HepG2 (cell line): ENCODE data around the gene NBL1. TPM values are rescaled to one million over a fixed set of nuclear protein-coding genes. Genes with fewer than 3 reads are reported as not detected.

Source experiments
- ATAC-seq: fragments of 200-7000 bp; cut with Tn5 transposase; 3 replicates; pipeline ENCODE4 v1.9.1; 2020; ENCODE audit warnings: mild to moderate bottlenecking, moderate library complexity
- BruUV-seq: library from RNA; stranded (reverse); fragments of 400-500 nt; replicated peaks from 2 replicates; lab custom pipeline; 2021; lab: Mats Ljungman, UMichigan
- CTCF ChIA-PET: fragments of 300-600 bp; formaldehyde crosslinking; extraction: SDS; loops from one replicate; lab custom pipeline; 2021; ENCODE audit warnings: low total read pairs, inconsistent platforms, low intra/inter-chr PET ratio; lab: Yijun Ruan, JAX
- POLR2A ChIA-PET: fragments of 350-600 bp; sonication (Branson Sonifier 250); formaldehyde crosslinking; loops from one replicate; lab custom pipeline; 2020; ENCODE audit warnings: antibody characterized with exemption, inconsistent platforms; lab: Yijun Ruan, JAX
- DNase-seq: peaks from one replicate; pipeline ENCODE4 v3.0.0-alpha.2; 2015; ENCODE audit warnings: low spot score
- FAIRE-seq: peaks from 3 replicates; lab custom pipeline; 2011; peaks lifted over from hg19 to GRCh38; lab: Jason Lieb, UNC
- H2AFZ ChIP-seq: one replicate; pipeline ENCODE4 v1.6.1; 2011; ENCODE audit warnings: low read length, inconsistent platforms
- H3K27ac ChIP-seq: fragments of 300-600 bp; 3 replicates; pipeline ENCODE4 v1.8.0; 2011; ENCODE audit warnings: mixed run types, mild to moderate bottlenecking, mixed read lengths, low read length, inconsistent platforms; ENCODE audit not compliant: insufficient read depth; ENCODE audit errors: extremely low read length
- H3K27me3 ChIP-seq, 2 experiments: fragments of 200-600 bp in 1 of 2; 2 replicates in 1 of 2; 3 replicates in 1 of 2; pipeline versions ENCODE4 v1.6.0 to v1.8.0; 2011; ENCODE audit warnings: low read length in 2 of 2, mild to moderate bottlenecking in 2 of 2, moderate library complexity in 2 of 2, inconsistent platforms in 1 of 2; ENCODE audit not compliant: insufficient read depth in 2 of 2, control insufficient read depth in 1 of 2
- H3K36me3 ChIP-seq, 2 experiments: fragments of 200-600 bp in 1 of 2; replicated peaks in 1 of 2; 2 replicates in 1 of 2; 3 replicates in 1 of 2; pipeline versions ENCODE4 v1.5.1 to v1.8.0; 2011; ENCODE audit warnings: low read length in 2 of 2, inconsistent platforms in 1 of 2; ENCODE audit not compliant: insufficient read depth in 2 of 2, control insufficient read depth in 1 of 2
- H3K4me1 ChIP-seq: 2 replicates; pipeline ENCODE4 v1.5.1; 2012; ENCODE audit warnings: low read length, inconsistent platforms; ENCODE audit not compliant: insufficient read depth
- H3K4me2 ChIP-seq: 2 replicates; pipeline ENCODE4 v1.6.0; 2011; ENCODE audit warnings: low read depth, low read length, inconsistent platforms
- H3K4me3 ChIP-seq, 3 experiments: fragments of 200-600 bp in 1 of 3; sonication (generic), shearing (Covaris generic) in 1 of 3; replicated peaks in 1 of 3; 2 replicates each; pipeline ENCODE4 v1.5.1; 2011 to 2016; ENCODE audit warnings: low read length in 3 of 3, inconsistent platforms in 2 of 3, low read depth in 2 of 3, mild to moderate bottlenecking in 2 of 3, control low read depth in 1 of 3, mixed read lengths in 1 of 3; ENCODE audit not compliant: insufficient read depth in 1 of 3
- H3K79me2 ChIP-seq: one replicate; pipeline ENCODE4 v1.6.1; 2011; ENCODE audit warnings: low read length, inconsistent platforms; ENCODE audit not compliant: insufficient read depth
- H3K9ac ChIP-seq: 2 replicates; pipeline ENCODE4 v1.6.0; 2011; ENCODE audit warnings: mild to moderate bottlenecking, low read depth, low read length, inconsistent platforms; ENCODE audit not compliant: insufficient read depth
- H3K9me3 ChIP-seq: 2 replicates; pipeline ENCODE4 v1.5.1; 2012; ENCODE audit warnings: mild to moderate bottlenecking, low read length
- H4K20me1 ChIP-seq: 2 replicates; pipeline ENCODE4 v1.6.0; 2011; ENCODE audit warnings: inconsistent platforms, mild to moderate bottlenecking, low read length, moderate library complexity; ENCODE audit not compliant: insufficient read depth
- CREB1 ChIP-seq, 2 experiments: fragments of 450-650 bp in 1 of 2; IDR thresholded peaks; 2 replicates each; pipeline ENCODE4 v1.6.1; 2016 to 2017; ENCODE audit warnings: control low read depth in 1 of 2, mild to moderate bottlenecking in 1 of 2, missing compliant biosample characterization in 1 of 2, missing genetic modification characterization in 1 of 2
- ESRRA ChIP-seq: sonication (generic); formaldehyde crosslinking; IDR thresholded peaks from 2 replicates; pipeline ENCODE4 v1.5.1; 2020; ENCODE audit warnings: mild to moderate bottlenecking, low read depth, missing genetic modification reagents
- JUN ChIP-seq: sonication (generic); formaldehyde crosslinking; IDR thresholded peaks from 2 replicates; pipeline ENCODE4 v1.4.0; 2020; ENCODE audit warnings: mild to moderate bottlenecking, missing genetic modification reagents
- MBNL3 ChIP-seq: fragments of 250-450 bp; sonication (Bioruptor Pico); conservative IDR thresholded peaks from 2 replicates; pipeline ENCODE4 v1.8.0; 2022; ENCODE audit warnings: mild to moderate bottlenecking, inconsistent platforms
- NCOA5 ChIP-seq: sonication (generic); formaldehyde crosslinking; IDR thresholded peaks from 2 replicates; pipeline ENCODE4 v1.4.0; 2020; ENCODE audit warnings: missing genetic modification reagents
- PPARG ChIP-seq: conservative IDR thresholded peaks from 2 replicates; pipeline ENCODE4 v1.6.1; 2016; ENCODE audit warnings: missing biosample characterization, missing genetic modification reagents
- TAF15 ChIP-seq: fragments of 200-400 bp; formaldehyde crosslinking; IDR thresholded peaks from one replicate; pipeline ENCODE4 v1.6.1; 2018; ENCODE audit warnings: mild to moderate bottlenecking, low read depth, low read length; ENCODE audit not compliant: poor library complexity, severe bottlenecking
- ZNF296 ChIP-seq: sonication (generic); formaldehyde crosslinking; conservative IDR thresholded peaks from 2 replicates; pipeline ENCODE4 v1.5.0; 2020; ENCODE audit warnings: mild to moderate bottlenecking, missing genetic modification reagents
- ZNF335 ChIP-seq: sonication (generic); formaldehyde crosslinking; IDR thresholded peaks from 2 replicates; pipeline ENCODE4 v1.4.0; 2020; ENCODE audit warnings: missing genetic modification reagents
- WGBS: methylation state at CpG from one replicate; pipeline ENCODE4 v1.1.6; 2017; ENCODE audit warnings: low lambda C conversion rate; 5-methylcytosine and 5-hydroxymethylcytosine counted together
- in situ Hi-C: cut with HindIII; loops from 2 replicates; pipeline ENCODE4 v1.10.0; 2017; ENCODE audit warnings: low pct_unique_long_range_greater_than_20kb; ENCODE audit not compliant: extremely low pct_ligation_motif_present
- intact Hi-C: fragments of 100-400 bp; cut with micrococcal nuclease; formaldehyde crosslinking; loops from one replicate; pipeline ENCODE4 v1.10.0; 2022; ENCODE audit not compliant: unreplicated experiment
- polyA plus RNA-seq, 8 experiments: library from polyadenylated mRNA; depleted of rRNA in 3 of 8; stranded (reverse) in 7 of 8; unstranded in 1 of 8; fragments of >200 nt; fragmentation: Illumina TruSeq in 4 of 8; extraction: Trizol in 4 of 8; gene quantifications; 2 replicates each; pipeline versions ENCODE4 v1.2.1 to v1.2.3, GENCODE V29; 2011 to 2016; ENCODE audit warnings: low read depth in 4 of 8, missing spikeins in 1 of 8, mixed read lengths in 1 of 8; ENCODE audit not compliant: insufficient read depth in 1 of 8
- total RNA-seq, 5 experiments: library from RNA; depleted of rRNA; stranded (reverse); fragments of >200 nt; fragmentation: Illumina TruSeq; extraction: Trizol; gene quantifications; 2 replicates each; pipeline ENCODE4 v1.2.3, GENCODE V29; 2016; ENCODE audit warnings: low read depth in 1 of 5
- TF ChIP-seq, protein P1 (sequence below): sonication (generic); formaldehyde crosslinking; IDR thresholded peaks from 2 replicates; pipeline ENCODE4 v1.8.0; 2022; ENCODE audit warnings: mild to moderate bottlenecking, missing genetic modification reagents; ENCODE audit not compliant: insufficient replicate concordance
- TF ChIP-seq, protein P2 (sequence below): sonication (generic); formaldehyde crosslinking; IDR thresholded peaks from 2 replicates; pipeline ENCODE4 v1.4.0; 2020; ENCODE audit warnings: missing genetic modification reagents, borderline replicate concordance
- TF ChIP-seq, protein P3 (sequence below): IDR thresholded peaks from 2 replicates; pipeline ENCODE4 v1.4.0; 2020; ENCODE audit warnings: mild to moderate bottlenecking, missing genetic modification reagents
- TF ChIP-seq, protein P4 (sequence below): sonication (generic); formaldehyde crosslinking; conservative IDR thresholded peaks from 2 replicates; pipeline ENCODE4 v1.8.0; 2022; ENCODE audit warnings: mild to moderate bottlenecking, moderate library complexity, missing genetic modification reagents

Gene NBL1
- total and polyA plus RNA-seq, 2 of the 13 experiments (the other 11 are each of a cell fraction or from before 2014, with no cell fraction given) = 2.7 to 13.8 TPM

DNA sequence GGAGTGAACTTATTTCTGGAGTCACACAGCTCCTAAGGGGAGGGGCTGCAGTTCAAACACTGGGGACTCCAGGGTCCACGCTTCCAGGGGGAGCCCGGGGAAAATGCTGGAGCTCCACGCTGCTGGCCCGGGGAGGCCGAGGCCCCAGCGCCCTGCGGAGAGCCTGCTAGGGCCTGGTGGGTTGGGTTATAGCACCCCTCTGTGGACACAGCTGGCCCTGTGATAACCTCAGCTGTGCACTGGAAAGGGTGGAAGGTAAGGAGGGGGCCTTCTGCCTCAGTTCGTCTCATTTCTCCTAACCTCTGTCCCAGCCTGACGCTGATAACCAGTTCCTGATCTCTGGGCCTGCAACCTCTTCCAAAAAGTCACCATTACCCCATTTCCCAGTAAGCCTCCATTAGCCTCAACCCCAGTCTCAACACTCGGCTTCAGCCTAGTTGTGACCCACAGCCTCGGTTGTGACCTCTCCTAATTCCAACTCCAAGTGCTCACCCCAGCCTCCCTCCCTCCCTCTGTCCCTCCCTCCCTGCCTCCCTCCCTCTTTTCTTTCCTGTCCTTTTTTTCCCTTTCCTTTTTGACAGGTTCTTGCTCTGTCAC, 7.1 kb downstream of the NBL1 start:
- Histone ChIP-seq H3K36me3 (no peaks in the 10 kb centered on the region), H4K20me1 (no peaks in the 10 kb centered on the region), H3K4me2 (peak overlapping the region; percentile 67), H3K4me3 (peak overlapping the region in 1 of 3 experiments; percentile 39; a peak in 1 of 6 replicates), H2AFZ (no peak overlapping the region), H3K27ac (no peak overlapping the region), H3K27me3 (no peaks in the 10 kb centered on the region), H3K9ac (no peak overlapping the region), H3K4me1 (peaks cover 29% of the 10 kb centered on the region), H3K79me2 (no peaks in the 10 kb centered on the region), H3K9me3 (no peaks in the 10 kb centered on the region)
- POLR2A ChIA-PET = no interaction called here
- intact Hi-C loops (loop anchor here (1.0 to 2.0 kb wide), 4 partner anchors 54 to 313 kb away; a partner anchor contains a TSS), in situ Hi-C loops (no loop called here)
- ATAC-seq (peak; percentile 90), FAIRE-seq (peak; percentile 64), DNase-seq (peak; percentile 24)
- WGBS = 24% methylated on average over 7 of the region's 11 CpGs
- CTCF ChIA-PET = interaction anchor here (1.0 to 1.9 kb wide), 6 partner anchors 164 to 313 kb away, joined by 4 to 12 read pairs (median 4); no protein-coding TSS in a partner anchor
- BruUV-seq = no TSS peak
- TF ChIP-seq, protein P1, sequence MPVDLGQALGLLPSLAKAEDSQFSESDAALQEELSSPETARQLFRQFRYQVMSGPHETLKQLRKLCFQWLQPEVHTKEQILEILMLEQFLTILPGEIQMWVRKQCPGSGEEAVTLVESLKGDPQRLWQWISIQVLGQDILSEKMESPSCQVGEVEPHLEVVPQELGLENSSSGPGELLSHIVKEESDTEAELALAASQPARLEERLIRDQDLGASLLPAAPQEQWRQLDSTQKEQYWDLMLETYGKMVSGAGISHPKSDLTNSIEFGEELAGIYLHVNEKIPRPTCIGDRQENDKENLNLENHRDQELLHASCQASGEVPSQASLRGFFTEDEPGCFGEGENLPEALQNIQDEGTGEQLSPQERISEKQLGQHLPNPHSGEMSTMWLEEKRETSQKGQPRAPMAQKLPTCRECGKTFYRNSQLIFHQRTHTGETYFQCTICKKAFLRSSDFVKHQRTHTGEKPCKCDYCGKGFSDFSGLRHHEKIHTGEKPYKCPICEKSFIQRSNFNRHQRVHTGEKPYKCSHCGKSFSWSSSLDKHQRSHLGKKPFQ (CRISPR knock-in tag) = no peak
- TF ChIP-seq NCOA5 (CRISPR knock-in tag) = no peak
- TF ChIP-seq TAF15 = no peak
- TF ChIP-seq, protein P2, sequence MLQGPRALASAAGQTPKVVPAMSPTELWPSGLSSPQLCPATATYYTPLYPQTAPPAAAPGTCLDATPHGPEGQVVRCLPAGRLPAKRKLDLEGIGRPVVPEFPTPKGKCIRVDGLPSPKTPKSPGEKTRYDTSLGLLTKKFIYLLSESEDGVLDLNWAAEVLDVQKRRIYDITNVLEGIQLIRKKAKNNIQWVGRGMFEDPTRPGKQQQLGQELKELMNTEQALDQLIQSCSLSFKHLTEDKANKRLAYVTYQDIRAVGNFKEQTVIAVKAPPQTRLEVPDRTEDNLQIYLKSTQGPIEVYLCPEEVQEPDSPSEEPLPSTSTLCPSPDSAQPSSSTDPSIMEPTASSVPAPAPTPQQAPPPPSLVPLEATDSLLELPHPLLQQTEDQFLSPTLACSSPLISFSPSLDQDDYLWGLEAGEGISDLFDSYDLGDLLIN (CRISPR knock-in tag) = no peak
- TF ChIP-seq, protein P3, sequence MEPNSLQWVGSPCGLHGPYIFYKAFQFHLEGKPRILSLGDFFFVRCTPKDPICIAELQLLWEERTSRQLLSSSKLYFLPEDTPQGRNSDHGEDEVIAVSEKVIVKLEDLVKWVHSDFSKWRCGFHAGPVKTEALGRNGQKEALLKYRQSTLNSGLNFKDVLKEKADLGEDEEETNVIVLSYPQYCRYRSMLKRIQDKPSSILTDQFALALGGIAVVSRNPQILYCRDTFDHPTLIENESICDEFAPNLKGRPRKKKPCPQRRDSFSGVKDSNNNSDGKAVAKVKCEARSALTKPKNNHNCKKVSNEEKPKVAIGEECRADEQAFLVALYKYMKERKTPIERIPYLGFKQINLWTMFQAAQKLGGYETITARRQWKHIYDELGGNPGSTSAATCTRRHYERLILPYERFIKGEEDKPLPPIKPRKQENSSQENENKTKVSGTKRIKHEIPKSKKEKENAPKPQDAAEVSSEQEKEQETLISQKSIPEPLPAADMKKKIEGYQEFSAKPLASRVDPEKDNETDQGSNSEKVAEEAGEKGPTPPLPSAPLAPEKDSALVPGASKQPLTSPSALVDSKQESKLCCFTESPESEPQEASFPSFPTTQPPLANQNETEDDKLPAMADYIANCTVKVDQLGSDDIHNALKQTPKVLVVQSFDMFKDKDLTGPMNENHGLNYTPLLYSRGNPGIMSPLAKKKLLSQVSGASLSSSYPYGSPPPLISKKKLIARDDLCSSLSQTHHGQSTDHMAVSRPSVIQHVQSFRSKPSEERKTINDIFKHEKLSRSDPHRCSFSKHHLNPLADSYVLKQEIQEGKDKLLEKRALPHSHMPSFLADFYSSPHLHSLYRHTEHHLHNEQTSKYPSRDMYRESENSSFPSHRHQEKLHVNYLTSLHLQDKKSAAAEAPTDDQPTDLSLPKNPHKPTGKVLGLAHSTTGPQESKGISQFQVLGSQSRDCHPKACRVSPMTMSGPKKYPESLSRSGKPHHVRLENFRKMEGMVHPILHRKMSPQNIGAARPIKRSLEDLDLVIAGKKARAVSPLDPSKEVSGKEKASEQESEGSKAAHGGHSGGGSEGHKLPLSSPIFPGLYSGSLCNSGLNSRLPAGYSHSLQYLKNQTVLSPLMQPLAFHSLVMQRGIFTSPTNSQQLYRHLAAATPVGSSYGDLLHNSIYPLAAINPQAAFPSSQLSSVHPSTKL = 0 out of 2 replicates have a peak, but pooled peaks have one; percentile 12
- TF ChIP-seq PPARG (CRISPR knock-in tag) = no peak
- TF ChIP-seq, protein P4, sequence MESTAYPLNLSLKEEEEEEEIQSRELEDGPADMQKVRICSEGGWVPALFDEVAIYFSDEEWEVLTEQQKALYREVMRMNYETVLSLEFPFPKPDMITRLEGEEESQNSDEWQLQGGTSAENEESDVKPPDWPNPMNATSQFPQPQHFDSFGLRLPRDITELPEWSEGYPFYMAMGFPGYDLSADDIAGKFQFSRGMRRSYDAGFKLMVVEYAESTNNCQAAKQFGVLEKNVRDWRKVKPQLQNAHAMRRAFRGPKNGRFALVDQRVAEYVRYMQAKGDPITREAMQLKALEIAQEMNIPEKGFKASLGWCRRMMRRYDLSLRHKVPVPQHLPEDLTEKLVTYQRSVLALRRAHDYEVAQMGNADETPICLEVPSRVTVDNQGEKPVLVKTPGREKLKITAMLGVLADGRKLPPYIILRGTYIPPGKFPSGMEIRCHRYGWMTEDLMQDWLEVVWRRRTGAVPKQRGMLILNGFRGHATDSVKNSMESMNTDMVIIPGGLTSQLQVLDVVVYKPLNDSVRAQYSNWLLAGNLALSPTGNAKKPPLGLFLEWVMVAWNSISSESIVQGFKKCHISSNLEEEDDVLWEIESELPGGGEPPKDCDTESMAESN (CRISPR knock-in tag) = 0 out of 2 replicates have a peak, but pooled peaks have one; percentile 11
- 0 out of 2 replicates have a peak, but pooled peaks have one; percentile 32 for TF ChIP-seq ZNF335 (CRISPR knock-in tag)
- TF ChIP-seq JUN (CRISPR knock-in tag) = no peak
- TF ChIP-seq ZNF296 (CRISPR knock-in tag) = no peak
- TF ChIP-seq CREB1 (IDR thresholded peaks at IDR 0.05) = no peak
- TF ChIP-seq CREB1 (CRISPR knock-in tag; IDR thresholded peaks at IDR 0.05) = 0 out of 2 replicates have a peak, but pooled peaks have one; percentile 24
- TF ChIP-seq ESRRA (CRISPR knock-in tag) = no peak
- TF ChIP-seq MBNL3 = no peak
